ENCODE results near the gene TNP2. TPM values are rescaled to one million over a fixed set of nuclear protein-coding genes. Genes with fewer than 3 reads are reported as not detected.

Gene TNP2
- total RNA-seq, 1 experiment from 2014 or later: not detected

GRCh38 chr16:11280616-11281522 lies 11.7 kb upstream of the TNP2 start, which contains the start of gene PRM1:
Gene PRM1 (minus strand): TSS chr16:11281330. CDS start chr16:11281238, 92 bp downstream.
- in situ Hi-C loops (cut with HindIII; ENCODE audit: low sequenced_read_pairs): no loop called here
- DNase-seq (ENCODE audit: low spot score): peak; percentile 33

- in situ Hi-C loops (cut with HindIII; ENCODE audit: low sequenced_read_pairs): loop anchor here (5.0 kb wide), 1 partner anchor 103 kb away; no protein-coding TSS in a partner anchor
- no peak for DNase-seq (ENCODE audit: low spot score)
These were observed 9.8 kb upstream of the TNP2 start for GRCh38 chr16:11278681-11279628.

DNA sequence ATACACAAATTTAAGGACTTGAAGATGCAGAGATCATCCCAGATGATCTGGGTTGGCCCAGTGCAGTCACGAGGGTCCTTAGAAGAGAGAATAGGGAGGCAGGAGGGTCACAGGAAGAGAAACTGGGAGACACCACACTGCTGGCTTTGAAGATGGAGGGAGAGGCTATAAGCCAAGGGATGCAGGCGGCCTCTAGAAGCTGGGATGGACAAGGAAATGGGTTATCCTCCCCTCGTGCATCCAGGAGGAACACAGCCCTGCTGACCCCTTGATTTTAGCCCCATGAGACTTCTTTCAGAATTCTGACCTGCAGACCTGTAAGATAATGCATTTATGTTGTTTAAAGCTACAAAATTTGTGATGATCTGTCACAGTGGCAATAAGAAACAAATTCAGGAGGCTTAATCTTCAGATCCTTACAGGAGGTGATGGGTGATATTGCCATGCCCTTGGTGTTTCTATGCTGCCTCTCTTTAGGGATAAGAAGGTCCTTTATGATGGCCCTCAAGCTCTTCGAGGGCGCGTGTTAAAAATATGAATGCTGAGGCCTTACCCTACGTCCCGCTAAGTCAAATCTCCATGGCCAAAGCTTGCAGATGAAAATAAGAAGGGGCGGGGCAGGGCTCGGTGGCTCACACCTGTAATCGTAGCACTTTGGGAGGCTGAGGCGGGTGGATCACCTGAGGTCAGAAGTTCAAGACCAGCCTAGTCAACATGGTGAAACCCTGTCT lies 8.6 kb upstream of the TNP2 start:
- in situ Hi-C loops (cut with HindIII; ENCODE audit: low sequenced_read_pairs): loop anchor here (5.0 kb wide), 1 partner anchor 105 kb away; no protein-coding TSS in a partner anchor
- no peak for DNase-seq (ENCODE audit: low spot score)

- in situ Hi-C loops (cut with HindIII; ENCODE audit: low sequenced_read_pairs): loop anchor here (5.0 kb wide), 1 partner anchor 105 kb away; no protein-coding TSS in a partner anchor
- no peak for DNase-seq (ENCODE audit: low spot score)
These were observed 7.9 kb upstream of the TNP2 start for GRCh38 chr16:11276896-11277593.

DNA sequence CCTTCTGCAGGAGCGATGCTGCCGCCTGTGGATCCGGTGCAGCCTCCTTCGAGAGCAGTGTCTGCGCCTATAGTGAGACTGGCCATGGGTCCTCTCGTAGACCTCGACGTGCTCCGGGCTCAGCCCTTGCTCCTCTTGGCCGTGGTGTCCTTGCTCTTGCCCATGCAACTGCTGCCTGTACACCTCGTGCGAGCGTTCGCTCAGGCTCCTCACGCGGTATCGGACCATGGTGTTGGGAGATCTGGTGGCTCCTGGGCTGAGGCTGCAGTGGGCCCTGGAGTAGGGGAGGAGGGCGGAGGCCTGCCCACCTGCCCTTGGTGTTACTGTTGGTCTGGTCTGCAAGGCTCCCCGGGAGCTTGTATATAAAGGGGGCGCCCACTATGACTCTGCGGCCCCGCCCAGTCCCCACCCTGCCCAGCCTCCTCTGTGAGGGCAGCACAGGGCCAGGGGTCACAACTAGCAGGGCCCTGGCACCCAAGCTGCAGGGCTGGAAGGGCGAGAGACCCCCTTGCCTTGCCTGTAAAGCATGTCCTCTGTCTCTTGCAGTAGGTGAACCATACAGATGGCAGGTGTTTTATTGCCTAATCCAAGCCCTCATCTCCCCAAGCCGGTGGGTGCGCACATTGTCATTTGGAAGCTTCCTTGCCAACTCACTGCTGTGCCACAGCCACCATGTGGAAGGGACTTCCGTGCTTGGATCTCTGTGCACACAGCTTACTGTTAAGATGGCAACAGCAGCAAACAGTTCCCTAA lies 7.2 kb upstream of the TNP2 start, which contains the start of gene PRM2:
PRM2 (minus strand) TSS at position 338 of the 753 bp plus-strand sequence; CDS start at position 228, 110 bp downstream.
- in situ Hi-C loops (cut with HindIII; ENCODE audit: low sequenced_read_pairs): loop anchor here (5.0 kb wide), 1 partner anchor 106 kb away; no protein-coding TSS in a partner anchor
- DNase-seq (ENCODE audit: low spot score): no peak

- in situ Hi-C loops (cut with HindIII; ENCODE audit: low sequenced_read_pairs): loop anchor here (5.0 kb wide), 1 partner anchor 107 kb away; no protein-coding TSS in a partner anchor
- no peak for DNase-seq (ENCODE audit: low spot score)
These were observed 5.8 kb upstream of the TNP2 start for GRCh38 chr16:11274964-11275363.

DNA sequence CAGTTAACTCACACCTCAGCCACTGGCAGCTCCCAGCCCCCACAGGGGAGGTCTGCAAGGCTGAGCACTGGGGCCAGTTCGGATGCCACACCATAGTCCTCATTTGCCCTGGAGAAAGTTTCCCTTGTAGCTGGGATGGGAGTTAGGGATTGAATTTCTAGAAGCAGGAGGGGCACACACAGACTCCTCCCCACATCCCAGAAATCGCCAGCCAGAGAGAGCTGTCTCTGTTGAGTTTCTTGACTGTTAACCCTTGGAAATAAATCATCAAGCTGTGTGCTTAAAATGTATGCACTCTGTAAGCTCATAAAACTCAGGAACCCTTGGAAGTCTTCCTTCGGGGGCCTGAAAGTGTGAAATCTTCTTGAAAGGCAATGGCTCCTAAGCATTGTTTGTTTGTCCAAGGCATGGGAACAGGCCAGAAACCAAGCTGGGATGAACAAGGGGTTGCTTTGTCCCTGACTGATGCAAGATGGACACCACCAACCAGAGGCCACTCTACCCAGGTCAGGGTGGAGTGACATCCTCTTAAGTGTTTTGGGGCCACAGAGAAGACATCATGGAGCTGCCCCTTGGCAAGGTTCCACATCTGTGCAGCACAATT lies 4.7 kb upstream of the TNP2 start:
- no peak for DNase-seq (ENCODE audit: low spot score)
- in situ Hi-C loops (cut with HindIII; ENCODE audit: low sequenced_read_pairs): no loop called here

DNA sequence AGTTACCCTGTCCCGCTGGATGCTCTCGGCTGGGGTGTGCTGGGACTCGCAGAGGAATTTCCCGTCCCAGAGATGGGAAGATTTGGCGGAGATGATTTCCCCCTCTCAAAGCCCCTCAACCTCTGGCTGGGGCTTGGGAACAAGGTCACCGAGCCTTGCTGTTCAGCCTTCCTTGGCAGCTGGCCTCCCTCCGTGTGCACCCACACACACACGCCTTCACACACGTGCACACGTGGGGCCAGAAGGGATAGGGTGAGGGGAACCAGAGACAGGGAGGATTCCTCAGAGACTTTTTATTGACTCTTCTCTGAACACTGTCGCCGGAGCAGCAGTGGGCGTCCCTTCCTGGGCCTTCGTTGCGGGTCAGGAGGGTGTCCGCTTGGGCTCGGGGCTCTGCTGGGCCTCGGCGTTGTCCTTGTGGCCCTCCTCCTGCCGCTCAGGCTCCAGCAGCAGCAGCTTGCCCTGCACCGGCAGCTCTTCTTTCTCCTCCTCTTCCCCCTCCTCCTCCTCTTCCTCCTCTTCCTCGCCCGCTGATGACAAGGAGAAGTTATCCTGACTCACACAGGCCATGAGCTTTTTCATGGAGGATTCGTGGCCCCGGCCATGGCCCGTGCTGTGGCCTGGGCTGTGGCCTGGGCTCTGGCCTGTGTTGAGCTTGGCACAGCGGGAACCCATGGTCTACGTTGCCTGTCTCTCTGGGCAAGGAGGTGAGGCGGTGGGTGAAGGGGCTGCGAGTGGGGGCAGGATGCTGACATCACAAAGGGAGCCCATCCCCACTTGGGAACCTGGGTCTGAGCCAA lies 4.0 kb upstream of the TNP2 start, which contains the start of gene PRM3:
PRM3 (minus strand) TSS at position 709 of the 800 bp plus-strand sequence; CDS start at position 675, 34 bp downstream.
- in situ Hi-C loops (cut with HindIII; ENCODE audit: low sequenced_read_pairs): no loop called here
- no peak for DNase-seq (ENCODE audit: low spot score)

DNA sequence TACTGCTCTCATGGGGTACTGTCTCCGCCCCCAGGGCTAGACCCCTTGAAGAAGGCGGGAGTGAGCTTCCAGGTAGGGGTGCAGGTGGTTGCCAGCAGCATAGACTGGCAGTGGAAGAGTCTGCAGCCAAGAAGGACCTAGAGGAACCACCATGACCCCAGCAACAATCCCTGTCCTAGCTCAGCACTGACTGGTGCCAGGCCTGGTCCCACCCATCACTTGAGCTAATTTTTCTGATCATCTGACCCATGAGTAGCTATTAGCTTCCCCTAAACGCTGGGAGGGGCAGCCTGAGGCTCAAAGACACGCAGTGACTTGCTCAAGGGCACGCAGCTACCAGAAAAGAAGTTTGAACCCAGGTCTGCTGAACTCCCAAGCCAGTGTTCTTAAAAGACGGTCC lies 3.4 kb upstream of the TNP2 start:
- DNase-seq (ENCODE audit: low spot score): no peak
- in situ Hi-C loops (cut with HindIII; ENCODE audit: low sequenced_read_pairs): no loop called here

DNA sequence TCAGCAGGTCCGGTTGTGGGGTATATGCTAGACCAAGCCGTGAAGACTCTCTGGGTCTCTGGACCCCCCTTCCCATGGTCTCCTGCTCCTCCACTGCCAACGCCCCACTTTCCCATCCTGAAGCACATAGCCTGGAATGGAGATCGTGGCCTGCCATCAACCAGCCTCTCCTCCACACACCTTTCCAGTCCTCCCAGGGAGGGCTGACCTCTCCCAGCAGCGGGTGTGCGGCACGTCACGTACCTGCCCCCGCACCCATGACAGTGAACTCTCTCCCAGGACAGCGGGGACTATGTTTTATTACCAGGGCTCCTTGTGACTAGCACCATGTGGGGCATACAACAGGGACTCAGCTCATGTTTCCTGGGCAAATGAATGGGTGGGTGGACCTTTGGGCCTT lies 2.5 kb upstream of the TNP2 start:
- in situ Hi-C loops (cut with HindIII; ENCODE audit: low sequenced_read_pairs): no loop called here
- DNase-seq (ENCODE audit: low spot score): no peak

DNA sequence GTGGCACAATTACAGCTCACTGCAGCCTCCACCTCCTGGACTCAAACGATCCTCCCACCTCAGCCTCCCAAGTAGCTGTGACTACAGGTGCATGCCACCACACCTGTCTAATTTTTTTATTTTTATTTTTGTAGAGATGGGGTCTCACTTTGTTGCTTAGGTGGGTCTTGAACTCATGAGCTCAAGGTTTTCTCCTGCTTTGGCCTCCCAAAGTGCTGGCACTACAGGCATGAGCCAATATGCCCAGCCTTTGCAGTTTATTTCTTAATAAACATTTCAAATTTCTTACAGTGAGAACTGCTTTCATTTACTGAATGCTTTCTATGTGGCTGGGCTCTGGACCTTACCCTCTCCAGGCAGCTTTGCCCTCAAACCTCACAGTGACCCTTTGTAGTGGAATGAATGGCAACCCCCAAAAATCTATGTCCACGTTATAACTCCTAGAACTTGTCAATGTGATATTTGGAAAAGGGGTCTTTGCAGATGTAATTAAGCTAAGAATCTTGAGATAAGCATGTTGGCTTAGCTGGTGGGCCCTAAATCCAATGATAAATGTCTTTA lies 1.6 kb upstream of the TNP2 start:
- DNase-seq (ENCODE audit: low spot score): no peak
- in situ Hi-C loops (cut with HindIII; ENCODE audit: low sequenced_read_pairs): no loop called here

- no peak for DNase-seq (ENCODE audit: low spot score)
- in situ Hi-C loops (cut with HindIII; ENCODE audit: low sequenced_read_pairs): no loop called here
These were observed 4.0 kb downstream of the TNP2 start for GRCh38 chr16:11265124-11265523.

GRCh38 chr16:11264155-11264832 lies 4.8 kb downstream of the TNP2 start:
- in situ Hi-C loops (cut with HindIII; ENCODE audit: low sequenced_read_pairs): no loop called here
- no peak for DNase-seq (ENCODE audit: low spot score)

DNA sequence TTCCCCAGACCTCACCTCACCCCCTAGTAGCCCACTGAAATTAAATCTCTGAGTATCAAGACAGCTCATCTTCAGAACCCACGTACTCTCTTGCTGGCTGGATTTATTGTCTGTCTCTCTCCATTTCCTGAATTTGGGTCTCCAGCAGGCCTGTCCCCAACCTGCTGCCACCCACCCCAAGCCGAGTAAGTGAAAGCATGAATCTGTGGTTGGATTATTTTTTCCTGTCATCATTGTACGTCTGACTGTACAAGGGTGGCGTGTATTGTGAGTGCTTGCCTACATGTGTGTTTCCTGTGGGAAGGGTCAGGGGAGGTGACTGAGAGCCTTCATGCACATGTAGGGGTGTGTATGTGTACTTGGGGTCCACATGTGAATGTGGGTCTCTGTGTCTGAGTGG lies 5.4 kb downstream of the TNP2 start:
- no peak for DNase-seq (ENCODE audit: low spot score)
- in situ Hi-C loops (cut with HindIII; ENCODE audit: low sequenced_read_pairs): no loop called here

- DNase-seq (ENCODE audit: low spot score): no peak
- in situ Hi-C loops (cut with HindIII; ENCODE audit: low sequenced_read_pairs): no loop called here
These were observed 6.2 kb downstream of the TNP2 start for GRCh38 chr16:11262915-11263314.
